Dedifferentiated amniotic fluid mesenchymal stem cell (primary cell): ENCODE data around the gene LRP4.

Experiments used
- DNase-seq: peaks from one replicate; pipeline ENCODE4 v3.0.0-alpha.2; 2016; ENCODE audit errors: extremely low spot score

LRP4 gene

GRCh38 chr11:46894506-46894905 lies 23.8 kb downstream of the LRP4 start:
- DNase-seq = no peak

GRCh38 chr11:46892838-46893237 lies 25.5 kb downstream of the LRP4 start:
- no peak for DNase-seq

- DNase-seq = no peak
These were observed 26.2 kb downstream of the LRP4 start for GRCh38 chr11:46892109-46892508.

GRCh38 chr11:46890665-46891064 lies 27.7 kb downstream of the LRP4 start:
- DNase-seq = no peak

GRCh38 chr11:46889689-46890475 lies 28.5 kb downstream of the LRP4 start:
- DNase-seq = peak; percentile 66

- DNase-seq = no peak
These were observed 29.1 kb downstream of the LRP4 start for GRCh38 chr11:46889251-46889650.

GRCh38 chr11:46888636-46889035 lies 29.7 kb downstream of the LRP4 start:
- no peak for DNase-seq

GRCh38 chr11:46886211-46886610 lies 32.1 kb downstream of the LRP4 start:
- DNase-seq = no peak

GRCh38 chr11:46879056-46879585 lies 39.2 kb downstream of the LRP4 start:
- DNase-seq = no peak

GRCh38 chr11:46877580-46877979 lies 40.8 kb downstream of the LRP4 start:
- no peak for DNase-seq

- DNase-seq = no peak
These were observed 41.9 kb downstream of the LRP4 start for GRCh38 chr11:46876471-46876870.

- DNase-seq = no peak
These were observed 43.8 kb downstream of the LRP4 start for GRCh38 chr11:46874586-46874985.

- DNase-seq = no peak
These were observed 49.4 kb downstream of the LRP4 start for GRCh38 chr11:46868912-46869311.

- DNase-seq = peak; percentile 35
These were observed 53.0 kb downstream of the LRP4 start for GRCh38 chr11:46865340-46865739.

- no peak for DNase-seq
These were observed 58.1 kb downstream of the LRP4 start for GRCh38 chr11:46860218-46860617.

GRCh38 chr11:46858920-46859546 lies 59.3 kb downstream of the LRP4 start:
- no peak for DNase-seq

GRCh38 chr11:46857666-46858065 lies 60.7 kb downstream of the LRP4 start:
- no peak for DNase-seq

- no peak for DNase-seq
These were observed 61.6 kb downstream of the LRP4 start for GRCh38 chr11:46856605-46857343.

- DNase-seq = no peak
These were observed 62.5 kb downstream of the LRP4 start for GRCh38 chr11:46855863-46856262.

- no peak for DNase-seq
These were observed 63.2 kb downstream of the LRP4 start for GRCh38 chr11:46855167-46855566.

GRCh38 chr11:46850829-46851380 lies 67.4 kb downstream of the LRP4 start:
- no peak for DNase-seq

- DNase-seq = no peak
These were observed 68.7 kb downstream of the LRP4 start for GRCh38 chr11:46849631-46850030.
